HEK293 (cell line): Measurements from ENCODE around the gene PACS1.
A peak's percentile ranks its signal among the peaks of the same experiment; 100 is the strongest.

Source experiments
- CTCF ChIA-PET: fragments of 350-600 bp; formaldehyde crosslinking; extraction: SDS; loops from one replicate; lab custom pipeline; 2021; ENCODE audit warnings: antibody characterized with exemption; lab: Yijun Ruan, JAX
- POLR2A ChIA-PET: fragments of 300-600 bp; formaldehyde crosslinking; extraction: SDS; loops from one replicate; lab custom pipeline; 2020; ENCODE audit warnings: antibody characterized with exemption, inconsistent platforms; lab: Yijun Ruan, JAX
- H3K27ac ChIP-seq: fragments of 200-500 bp; sonication (Bioruptor generic); 2 replicates; pipeline ENCODE4 v1.5.1; 2014; ENCODE audit warnings: low read depth, low read length, control low read depth, inconsistent platforms; ENCODE audit errors: extremely low read depth
- H3K36me3 ChIP-seq, 2 experiments: fragments of 200-500 bp in 1 of 2; sonication (Bioruptor generic) in 1 of 2; 1 replicate in 1 of 2; 2 replicates in 1 of 2; pipeline ENCODE4 v1.5.1; 2014 to 2017; ENCODE audit warnings: inconsistent platforms in 2 of 2, low read length in 2 of 2; ENCODE audit not compliant: control insufficient read depth in 2 of 2, insufficient read depth in 1 of 2
- H3K4me1 ChIP-seq: fragments of 200-500 bp; sonication (Bioruptor generic); 2 replicates; pipeline ENCODE4 v1.5.1; 2014; ENCODE audit warnings: mild to moderate bottlenecking, low read length, inconsistent platforms; ENCODE audit not compliant: control insufficient read depth, insufficient read depth
- H3K4me3 ChIP-seq: 2 replicates; pipeline ENCODE4 v1.5.1; 2011; ENCODE audit warnings: low read depth, mild to moderate bottlenecking, control low read depth, low read length, moderate library complexity
- H3K9me3 ChIP-seq: fragments of 200-500 bp; sonication (Bioruptor generic); 2 replicates; pipeline ENCODE4 v1.5.1; 2014; ENCODE audit warnings: low read depth, low read length, inconsistent platforms; ENCODE audit not compliant: control insufficient read depth, insufficient read depth
- AEBP2 ChIP-seq: fragments of 450-650 bp; formaldehyde crosslinking; IDR thresholded peaks from 2 replicates; pipeline ENCODE4 v1.5.1; 2016; ENCODE audit warnings: missing biosample characterization, missing genetic modification characterization, borderline replicate concordance
- FEZF1 ChIP-seq: fragments of 450-650 bp; formaldehyde crosslinking; IDR thresholded peaks from 2 replicates; pipeline ENCODE4 v1.5.1; 2016; ENCODE audit warnings: missing biosample characterization, missing genetic modification characterization
- GLIS1 ChIP-seq: fragments of 450-650 bp; formaldehyde crosslinking; IDR thresholded peaks from 2 replicates; pipeline ENCODE4 v1.5.1; 2016; ENCODE audit warnings: missing biosample characterization, missing genetic modification characterization
- HIC1 ChIP-seq: fragments of 450-650 bp; formaldehyde crosslinking; IDR thresholded peaks from 2 replicates; pipeline ENCODE4 v1.5.1; 2016; ENCODE audit warnings: missing biosample characterization, missing genetic modification characterization
- INSM2 ChIP-seq: fragments of 450-650 bp; formaldehyde crosslinking; IDR thresholded peaks from 2 replicates; pipeline ENCODE4 v1.5.1; 2016; ENCODE audit warnings: missing biosample characterization, missing genetic modification characterization
- KLF8 ChIP-seq: fragments of 450-650 bp; formaldehyde crosslinking; IDR thresholded peaks from 2 replicates; pipeline ENCODE4 v1.5.1; 2016; ENCODE audit warnings: missing biosample characterization, missing genetic modification characterization
- SETDB1 ChIP-seq: IDR thresholded peaks from one replicate; pipeline ENCODE4 v1.6.1; 2017; ENCODE audit warnings: mild to moderate bottlenecking, low read length, moderate library complexity, mixed read lengths; ENCODE audit not compliant: insufficient read length
- WT1 ChIP-seq: fragments of 450-650 bp; formaldehyde crosslinking; IDR thresholded peaks from 2 replicates; pipeline ENCODE4 v1.5.1; 2016; ENCODE audit warnings: missing biosample characterization, missing genetic modification characterization
- ZNF133 ChIP-seq: fragments of 450-650 bp; formaldehyde crosslinking; IDR thresholded peaks from 2 replicates; pipeline ENCODE4 v1.5.1; 2016; ENCODE audit warnings: missing biosample characterization, missing genetic modification characterization
- ZNF311 ChIP-seq: fragments of 450-650 bp; formaldehyde crosslinking; IDR thresholded peaks from 2 replicates; pipeline ENCODE4 v1.5.1; 2017; ENCODE audit warnings: missing biosample characterization, missing genetic modification characterization, borderline replicate concordance
- ZNF341 ChIP-seq: fragments of 450-650 bp; formaldehyde crosslinking; IDR thresholded peaks from 2 replicates; pipeline ENCODE4; 2016; ENCODE audit warnings: low read depth, missing biosample characterization, missing genetic modification characterization
- ZNF354C ChIP-seq: fragments of 450-650 bp; formaldehyde crosslinking; IDR thresholded peaks from 2 replicates; pipeline ENCODE4 v1.5.1; 2016; ENCODE audit warnings: missing biosample characterization, missing genetic modification characterization, low read depth, borderline replicate concordance
- ZNF596 ChIP-seq: fragments of 450-650 bp; IDR thresholded peaks from 2 replicates; pipeline ENCODE4 v1.5.0; 2018; ENCODE audit warnings: missing biosample characterization, mild to moderate bottlenecking, missing genetic modification characterization, moderate library complexity
- ZNF664 ChIP-seq: fragments of 450-650 bp; formaldehyde crosslinking; IDR thresholded peaks from 2 replicates; pipeline ENCODE4 v1.5.1; 2016; ENCODE audit warnings: missing biosample characterization, missing genetic modification characterization
- ZNF677 ChIP-seq: fragments of 450-650 bp; IDR thresholded peaks from 2 replicates; pipeline ENCODE4 v1.5.0; 2018; ENCODE audit warnings: missing biosample characterization, mild to moderate bottlenecking, missing genetic modification characterization, moderate library complexity
- ZNF701 ChIP-seq: fragments of 450-650 bp; formaldehyde crosslinking; IDR thresholded peaks from 2 replicates; pipeline ENCODE4 v1.5.1; 2016; ENCODE audit warnings: missing biosample characterization, missing genetic modification characterization
- ZNF777 ChIP-seq: fragments of 450-650 bp; formaldehyde crosslinking; IDR thresholded peaks from 2 replicates; pipeline ENCODE4 v1.5.1; 2017; ENCODE audit warnings: missing biosample characterization, missing genetic modification characterization, borderline replicate concordance
- ZNF792 ChIP-seq: fragments of 450-650 bp; formaldehyde crosslinking; IDR thresholded peaks from 2 replicates; pipeline ENCODE4 v1.5.1; 2016; ENCODE audit warnings: missing biosample characterization, missing genetic modification characterization
- ZXDB ChIP-seq: fragments of 450-650 bp; formaldehyde crosslinking; IDR thresholded peaks from 2 replicates; pipeline ENCODE4 v1.5.1; 2016; ENCODE audit warnings: missing biosample characterization, missing genetic modification characterization
- TF ChIP-seq, protein P1 (sequence below): fragments of 450-650 bp; formaldehyde crosslinking; IDR thresholded peaks from 2 replicates; pipeline ENCODE4 v1.5.1; 2016; ENCODE audit warnings: missing biosample characterization, missing genetic modification characterization
- TF ChIP-seq, protein P2 (sequence below): fragments of 450-650 bp; formaldehyde crosslinking; IDR thresholded peaks from 2 replicates; pipeline ENCODE4 v1.5.1; 2016; ENCODE audit warnings: missing biosample characterization, missing genetic modification characterization

PACS1 gene

DNA sequence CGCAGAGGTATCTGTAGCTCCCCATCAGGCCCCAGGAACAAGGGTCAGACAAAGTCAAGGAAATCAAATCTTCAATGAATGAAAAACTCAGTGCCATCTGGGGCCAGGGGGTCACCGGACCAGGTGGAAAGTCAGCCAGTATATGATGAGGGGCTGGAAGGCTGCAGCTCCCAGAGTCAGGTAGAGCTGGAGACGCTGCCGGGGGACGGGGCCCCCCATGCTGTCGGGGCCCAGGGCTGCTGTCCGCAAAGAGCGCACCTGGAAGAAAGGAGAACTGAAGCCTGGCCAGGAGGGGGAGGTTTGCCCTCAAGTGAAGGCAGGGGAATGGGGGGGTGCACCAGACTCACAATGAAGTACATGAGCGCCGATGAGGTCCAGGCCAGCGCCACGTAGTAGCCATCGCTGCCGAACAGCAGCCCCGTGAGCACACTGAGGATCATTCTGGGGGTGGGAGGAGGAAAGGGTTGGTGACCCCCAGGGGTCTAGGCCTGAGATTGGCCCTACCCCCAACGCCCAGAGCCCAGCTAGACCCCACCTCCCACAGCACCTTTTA, 214.5 kb downstream of the PACS1 start:
- Histone ChIP-seq H3K36me3 (peaks cover 0 to 31% of the 10 kb centered on the region in 2 experiments; a peak in 1 of 3 replicates), H3K27ac (no peak overlapping the region), H3K9me3 (no peaks in the 10 kb centered on the region), H3K4me3 (no peak overlapping the region), H3K4me1 (no peaks in the 10 kb centered on the region)
- ChIA-PET POLR2A (interaction anchor here (1.3 kb wide), 1 partner anchor 28 kb away, joined by 3 read pairs; no protein-coding TSS in a partner anchor), CTCF (interaction anchor here (0.8 to 1.4 kb wide), 4 partner anchors 15 to 62 kb away, joined by 3 to 6 read pairs (median 4); no protein-coding TSS in a partner anchor)
- TF ChIP-seq ZNF792 (tag by site-specific recombination) (no peak), ZNF354C (no peak), WT1 (tag by site-specific recombination) (no peak), INSM2 (tag by site-specific recombination) (no peak), SETDB1 (no peak), ZNF133 (tag by site-specific recombination) (no peak), AEBP2 (tag by site-specific recombination) (no peak), ZNF596 (tag by site-specific recombination) (no peak)

- POLR2A ChIA-PET: interaction anchor here (0.6 kb wide), 1 partner anchor 62 kb away, joined by 4 read pairs; no protein-coding TSS in a partner anchor
- no peak for TF ChIP-seq GLIS1 (tag by site-specific recombination)
- 0 out of 2 replicates have a peak, but pooled peaks have one; percentile 22 for TF ChIP-seq ZNF341 (tag by site-specific recombination)
- TF ChIP-seq, all 188 proteins: peak for 1
Observed at GRCh38 chr11:66285250-66285947, 215.3 kb downstream of the PACS1 start.

GRCh38 chr11:66286699-66287098, 216.6 kb downstream of the PACS1 start:
- no peak overlapping the region for H3K27ac ChIP-seq
- H3K4me3 ChIP-seq: no peak overlapping the region
- peaks cover 0 to 31% of the 10 kb centered on the region in 2 experiments; a peak in 1 of 3 replicates for H3K36me3 ChIP-seq
- POLR2A ChIA-PET: no interaction called here
- no peaks in the 10 kb centered on the region for H3K4me1 ChIP-seq
- no peaks in the 10 kb centered on the region for H3K9me3 ChIP-seq
- no peak for TF ChIP-seq ZNF777 (tag by site-specific recombination)
- TF ChIP-seq FEZF1 (tag by site-specific recombination): no peak
- TF ChIP-seq, protein P1, sequence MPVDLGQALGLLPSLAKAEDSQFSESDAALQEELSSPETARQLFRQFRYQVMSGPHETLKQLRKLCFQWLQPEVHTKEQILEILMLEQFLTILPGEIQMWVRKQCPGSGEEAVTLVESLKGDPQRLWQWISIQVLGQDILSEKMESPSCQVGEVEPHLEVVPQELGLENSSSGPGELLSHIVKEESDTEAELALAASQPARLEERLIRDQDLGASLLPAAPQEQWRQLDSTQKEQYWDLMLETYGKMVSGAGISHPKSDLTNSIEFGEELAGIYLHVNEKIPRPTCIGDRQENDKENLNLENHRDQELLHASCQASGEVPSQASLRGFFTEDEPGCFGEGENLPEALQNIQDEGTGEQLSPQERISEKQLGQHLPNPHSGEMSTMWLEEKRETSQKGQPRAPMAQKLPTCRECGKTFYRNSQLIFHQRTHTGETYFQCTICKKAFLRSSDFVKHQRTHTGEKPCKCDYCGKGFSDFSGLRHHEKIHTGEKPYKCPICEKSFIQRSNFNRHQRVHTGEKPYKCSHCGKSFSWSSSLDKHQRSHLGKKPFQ: no peak
- no peak for TF ChIP-seq HIC1 (tag by site-specific recombination)
- TF ChIP-seq ZNF311: no peak
- TF ChIP-seq SETDB1: no peak
- TF ChIP-seq ZXDB (tag by site-specific recombination): no peak
- no peak for TF ChIP-seq ZNF677
- no peak for TF ChIP-seq ZNF664 (tag by site-specific recombination)
- TF ChIP-seq, protein P2, sequence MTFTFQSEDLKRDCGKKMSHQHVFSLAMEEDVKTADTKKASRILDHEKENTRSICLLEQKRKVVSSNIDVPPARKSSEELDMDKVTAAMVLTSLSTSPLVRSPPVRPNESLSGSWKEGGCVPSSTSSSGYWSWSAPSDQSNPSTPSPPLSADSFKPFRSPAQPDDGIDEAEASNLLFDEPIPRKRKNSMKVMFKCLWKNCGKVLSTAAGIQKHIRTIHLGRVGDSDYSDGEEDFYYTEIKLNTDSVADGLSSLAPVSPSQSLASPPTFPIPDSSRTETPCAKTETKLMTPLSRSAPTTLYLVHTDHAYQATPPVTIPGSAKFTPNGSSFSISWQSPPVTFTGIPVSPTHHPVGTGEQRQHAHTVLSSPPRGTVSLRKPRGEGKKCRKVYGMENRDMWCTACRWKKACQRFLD (tag by site-specific recombination): no peak
- TF ChIP-seq ZNF701 (tag by site-specific recombination): no peak
- TF ChIP-seq KLF8: no peak
- CTCF ChIA-PET: interaction anchor here (0.6 to 1.7 kb wide), 4 partner anchors 23 to 224 kb away, joined by 3 to 7 read pairs (median 4); no protein-coding TSS in a partner anchor

More at GRCh38 chr11:66285250-66285947, 215.3 kb downstream of the PACS1 start:
- Histone ChIP-seq H3K9me3 (no peaks in the 10 kb centered on the region), H3K27ac (no peak overlapping the region; the same call in 1 of the 2 replicates), H3K36me3 (peaks cover 0 to 31% of the 10 kb centered on the region in 2 experiments; a peak in 1 of 3 replicates), H3K4me3 (no peak overlapping the region), H3K4me1 (no peaks in the 10 kb centered on the region)
- CTCF ChIA-PET: interaction anchor here (1.0 to 1.7 kb wide), 6 partner anchors 22 to 101 kb away, joined by 3 to 7 read pairs (median 4); no protein-coding TSS in a partner anchor
